Measurements from ENCODE around the gene EFTUD2. TPM values are rescaled to one million over a fixed set of nuclear protein-coding genes. Genes with fewer than 3 reads are reported as not detected.

Gene EFTUD2
- total and polyA plus RNA-seq, 2 of the 13 experiments (the other 11 are each of a cell fraction or from before 2014, with no cell fraction given), result 111 to 137 TPM

DNA sequence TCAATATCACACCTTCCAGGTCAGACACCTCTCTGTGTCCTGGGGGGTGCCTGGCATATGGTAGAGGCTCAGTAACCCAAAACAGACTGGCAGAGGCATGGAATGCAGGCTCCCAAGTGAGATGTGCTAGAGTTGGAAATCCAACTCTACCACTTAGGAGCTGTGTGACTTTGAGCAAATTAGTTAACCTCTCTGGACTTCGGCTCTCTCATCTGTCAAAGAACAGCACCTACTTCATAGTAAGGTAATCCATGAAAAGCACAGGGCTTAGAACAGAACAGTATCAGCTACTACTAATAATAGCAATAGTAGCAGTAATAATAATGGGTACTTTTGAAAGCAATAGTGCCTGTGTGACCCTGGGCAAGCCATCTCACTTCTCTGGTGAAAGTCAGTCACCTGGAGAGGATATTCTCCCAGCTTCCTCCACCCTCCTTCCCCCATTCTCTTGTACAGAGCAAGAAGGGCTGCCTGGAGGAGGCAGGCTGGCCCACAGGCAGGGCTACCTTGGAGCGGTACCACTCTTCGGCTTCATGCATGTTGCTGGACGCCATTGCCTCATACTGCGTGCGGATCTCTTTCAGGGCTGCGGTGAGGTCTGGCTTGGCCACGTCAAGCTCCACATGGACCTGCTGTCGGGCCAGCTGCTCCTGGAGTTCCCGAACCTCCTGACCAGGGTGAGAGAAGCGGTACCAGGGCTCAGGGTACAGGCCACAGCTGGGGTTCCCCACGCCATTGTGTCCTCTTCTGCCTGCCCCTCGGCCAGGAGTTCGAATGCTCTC lies 13.7 kb upstream of the EFTUD2 start (continued):
- TF ChIP-seq ZNF687 (CRISPR knock-in tag; IDR thresholded peaks at IDR 0.05) (peak; percentile 39), ZNF432 (CRISPR knock-in tag; IDR thresholded peaks at IDR 0.05; ENCODE audit: borderline replicate concordance) (no peak), NFYC (CRISPR knock-in tag; IDR thresholded peaks at IDR 0.05) (no peak), PRDM4 (CRISPR knock-in tag; IDR thresholded peaks at IDR 0.05; ENCODE audit: borderline replicate concordance) (no peak), DMAP1 (CRISPR knock-in tag; IDR thresholded peaks at IDR 0.05) (no peak), ZNF768 (CRISPR knock-in tag; IDR thresholded peaks at IDR 0.05) (peak; percentile 76; the same call in 1 of the 2 replicates), ZNF558 (CRISPR knock-in tag; IDR thresholded peaks at IDR 0.05; ENCODE audit: borderline replicate concordance) (no peak), MZF1 (CRISPR knock-in tag; IDR thresholded peaks at IDR 0.05; ENCODE audit: borderline replicate concordance) (no peak), REPIN1 (CRISPR knock-in tag; IDR thresholded peaks at IDR 0.05; ENCODE audit: borderline replicate concordance, low read depth) (no peak), ZNF878 (CRISPR knock-in tag; IDR thresholded peaks at IDR 0.05) (no peak), ZFP41 (CRISPR knock-in tag; IDR thresholded peaks at IDR 0.05; ENCODE audit: borderline replicate concordance) (no peak), ZFP36L2 (CRISPR knock-in tag; IDR thresholded peaks at IDR 0.05) (no peak), SP5 (CRISPR knock-in tag; IDR thresholded peaks at IDR 0.05; ENCODE audit: borderline replicate concordance, low read depth) (no peak), RCOR2 (CRISPR knock-in tag; IDR thresholded peaks at IDR 0.05) (no peak), ATRX (CRISPR knock-in tag; IDR thresholded peaks at IDR 0.05; ENCODE audit: borderline replicate concordance) (no peak), IKZF1 (IDR thresholded peaks at IDR 0.05) (no peak), ZNF224 (CRISPR knock-in tag; IDR thresholded peaks at IDR 0.05) (no peak)
- TF ChIP-seq, protein P1, sequence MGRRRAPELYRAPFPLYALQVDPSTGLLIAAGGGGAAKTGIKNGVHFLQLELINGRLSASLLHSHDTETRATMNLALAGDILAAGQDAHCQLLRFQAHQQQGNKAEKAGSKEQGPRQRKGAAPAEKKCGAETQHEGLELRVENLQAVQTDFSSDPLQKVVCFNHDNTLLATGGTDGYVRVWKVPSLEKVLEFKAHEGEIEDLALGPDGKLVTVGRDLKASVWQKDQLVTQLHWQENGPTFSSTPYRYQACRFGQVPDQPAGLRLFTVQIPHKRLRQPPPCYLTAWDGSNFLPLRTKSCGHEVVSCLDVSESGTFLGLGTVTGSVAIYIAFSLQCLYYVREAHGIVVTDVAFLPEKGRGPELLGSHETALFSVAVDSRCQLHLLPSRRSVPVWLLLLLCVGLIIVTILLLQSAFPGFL (CRISPR knock-in tag; IDR thresholded peaks at IDR 0.05), result no peak
- TF ChIP-seq, protein P2, sequence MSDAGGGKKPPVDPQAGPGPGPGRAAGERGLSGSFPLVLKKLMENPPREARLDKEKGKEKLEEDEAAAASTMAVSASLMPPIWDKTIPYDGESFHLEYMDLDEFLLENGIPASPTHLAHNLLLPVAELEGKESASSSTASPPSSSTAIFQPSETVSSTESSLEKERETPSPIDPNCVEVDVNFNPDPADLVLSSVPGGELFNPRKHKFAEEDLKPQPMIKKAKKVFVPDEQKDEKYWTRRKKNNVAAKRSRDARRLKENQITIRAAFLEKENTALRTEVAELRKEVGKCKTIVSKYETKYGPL (CRISPR knock-in tag; IDR thresholded peaks at IDR 0.05), result no peak
- TF ChIP-seq, protein P3, sequence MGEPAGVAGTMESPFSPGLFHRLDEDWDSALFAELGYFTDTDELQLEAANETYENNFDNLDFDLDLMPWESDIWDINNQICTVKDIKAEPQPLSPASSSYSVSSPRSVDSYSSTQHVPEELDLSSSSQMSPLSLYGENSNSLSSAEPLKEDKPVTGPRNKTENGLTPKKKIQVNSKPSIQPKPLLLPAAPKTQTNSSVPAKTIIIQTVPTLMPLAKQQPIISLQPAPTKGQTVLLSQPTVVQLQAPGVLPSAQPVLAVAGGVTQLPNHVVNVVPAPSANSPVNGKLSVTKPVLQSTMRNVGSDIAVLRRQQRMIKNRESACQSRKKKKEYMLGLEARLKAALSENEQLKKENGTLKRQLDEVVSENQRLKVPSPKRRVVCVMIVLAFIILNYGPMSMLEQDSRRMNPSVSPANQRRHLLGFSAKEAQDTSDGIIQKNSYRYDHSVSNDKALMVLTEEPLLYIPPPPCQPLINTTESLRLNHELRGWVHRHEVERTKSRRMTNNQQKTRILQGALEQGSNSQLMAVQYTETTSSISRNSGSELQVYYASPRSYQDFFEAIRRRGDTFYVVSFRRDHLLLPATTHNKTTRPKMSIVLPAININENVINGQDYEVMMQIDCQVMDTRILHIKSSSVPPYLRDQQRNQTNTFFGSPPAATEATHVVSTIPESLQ (CRISPR knock-in tag; conservative IDR thresholded peaks at IDR 0.05), result no peak
